Measurements from ENCODE around the gene KRT33A.
A peak's percentile ranks its signal among the peaks of the same experiment; 100 is the strongest.

Gene KRT33A

DNA sequence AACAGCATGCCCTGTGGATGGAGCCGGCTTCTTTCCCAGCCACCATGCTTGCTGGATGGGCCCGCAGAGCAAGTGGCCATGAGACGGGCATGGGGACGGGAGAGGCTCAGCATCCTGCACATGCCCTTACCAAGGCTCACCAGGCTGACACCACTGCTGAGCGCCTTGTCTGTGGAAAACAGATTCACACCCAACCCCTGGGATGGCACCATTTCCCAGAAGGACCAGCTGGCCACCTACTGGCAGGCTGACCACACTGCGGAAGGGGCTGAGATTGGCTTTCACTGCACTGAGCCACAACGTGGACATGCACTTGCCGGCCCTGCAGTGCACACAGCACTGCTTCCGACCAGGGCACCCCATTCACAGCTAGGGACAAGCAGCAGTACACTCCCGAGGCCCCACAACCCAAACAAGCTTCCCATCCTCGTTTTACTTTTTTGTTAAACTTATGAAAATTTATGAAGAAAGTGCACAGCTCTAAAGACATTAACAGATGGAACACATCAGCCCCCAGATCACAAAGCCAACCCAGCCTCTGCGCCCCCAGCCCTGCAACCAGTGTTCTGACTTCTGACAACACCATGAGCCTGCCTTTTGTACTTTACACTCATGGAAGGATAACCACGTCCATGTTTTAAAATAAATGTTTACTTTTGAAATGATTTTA is 21.2 kb downstream of the KRT33A start:
- peak; percentile 59 for DNase-seq (ENCODE audit: low read depth, low spot score)

DNA sequence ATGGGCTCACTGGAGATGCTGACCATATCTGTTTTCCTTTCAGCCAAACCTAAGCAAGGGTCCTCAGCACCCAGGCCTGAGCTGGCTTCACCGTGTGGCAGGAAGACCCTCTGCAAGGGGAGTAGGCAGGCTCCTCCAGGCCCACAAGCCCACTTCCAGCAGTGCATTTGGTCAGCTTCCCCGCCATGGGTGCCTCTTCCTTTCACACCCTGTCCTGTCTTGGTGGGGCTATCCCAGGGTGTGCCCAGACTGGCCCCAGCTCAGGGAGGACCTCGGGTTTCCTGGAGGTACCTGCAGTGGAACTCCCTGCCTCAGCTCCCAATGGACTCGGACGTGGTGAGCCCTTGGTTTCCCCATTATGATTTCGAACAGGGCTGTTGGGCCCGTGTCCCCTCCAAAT is 22.4 kb downstream of the KRT33A start:
- no peak for DNase-seq (ENCODE audit: low read depth, low spot score)

DNA sequence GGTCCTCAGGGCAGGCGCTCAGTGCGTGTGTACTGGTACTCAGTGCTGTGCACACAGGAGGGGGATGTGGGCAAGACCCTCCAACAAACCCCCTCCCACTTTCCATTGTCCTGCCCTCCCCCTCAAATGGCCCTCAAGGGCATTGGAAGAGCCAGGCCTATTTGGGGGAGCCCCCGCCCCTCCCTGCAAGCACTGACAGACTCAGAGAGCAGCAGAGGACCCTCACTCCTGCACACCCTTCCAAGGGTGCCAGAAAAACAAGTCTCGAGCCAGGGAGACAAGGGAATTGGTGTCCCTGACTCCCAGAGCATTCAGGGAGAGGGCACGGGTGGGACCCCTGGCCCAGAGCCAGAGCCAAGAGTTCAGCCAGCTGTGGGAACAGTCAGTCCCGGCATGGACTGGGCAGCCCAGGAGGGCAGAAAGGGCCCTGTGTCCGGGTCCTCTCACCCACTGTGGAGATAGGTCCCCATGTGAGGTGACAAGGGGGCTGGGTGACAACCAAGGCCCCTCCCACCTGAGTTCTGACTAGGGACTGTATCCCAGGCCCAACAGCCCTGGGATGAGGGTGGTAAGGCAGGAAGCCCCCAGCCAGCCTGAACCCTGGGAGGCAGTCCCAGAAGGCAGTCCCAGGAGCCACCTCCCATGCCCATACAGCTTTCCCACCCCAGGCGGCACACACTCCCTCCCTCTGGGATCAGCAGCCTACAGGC is 23.1 kb downstream of the KRT33A start:
- DNase-seq (ENCODE audit: low read depth, low spot score) = no peak

DNA sequence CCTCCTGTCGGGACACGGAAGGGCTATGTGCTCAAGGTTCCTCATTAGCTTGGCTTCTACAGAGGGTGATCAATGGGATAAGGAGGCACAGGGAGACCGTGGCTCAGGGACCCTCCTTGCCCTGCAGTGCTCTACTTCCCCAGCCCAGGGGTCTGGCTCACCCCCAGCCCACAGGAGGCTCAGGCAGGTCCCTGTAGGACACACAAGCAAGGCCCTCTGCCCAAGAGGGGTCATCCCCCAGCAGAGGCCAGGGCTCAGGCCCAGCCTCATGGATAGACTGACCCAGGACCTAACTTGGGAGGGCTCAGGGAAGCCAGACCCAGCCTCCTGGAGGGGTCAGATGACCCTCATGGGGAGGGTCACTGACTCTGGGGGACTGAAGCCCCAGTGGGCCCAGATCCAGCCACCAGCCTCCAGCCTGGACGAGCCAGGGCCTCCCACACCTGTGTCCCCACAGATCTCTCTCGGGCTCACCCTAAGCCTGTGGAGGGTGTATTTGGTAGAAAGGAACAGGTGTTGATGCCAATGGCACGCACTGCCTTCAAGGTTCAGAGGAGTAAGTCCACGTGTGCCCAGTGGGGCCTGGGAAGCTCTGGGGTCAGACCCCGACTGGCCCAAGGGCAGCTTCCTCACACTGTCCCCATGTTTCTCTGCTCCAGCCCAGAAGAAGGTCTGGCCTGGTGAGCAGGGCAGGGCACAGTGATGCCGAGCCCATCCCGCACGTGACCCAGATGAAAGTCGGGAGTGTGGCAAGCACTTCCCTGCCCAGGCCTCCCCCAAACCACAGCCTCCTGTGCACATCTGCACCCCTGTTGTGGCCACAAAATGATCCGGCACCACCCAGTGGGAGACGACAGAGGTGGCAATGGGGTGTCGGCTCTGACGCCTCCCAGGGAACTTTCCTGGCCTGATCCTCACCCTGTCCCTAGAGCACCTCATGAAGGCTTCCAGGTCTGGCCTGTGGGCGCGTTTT is 24.2 kb downstream of the KRT33A start:
- no peak for DNase-seq (ENCODE audit: low read depth, low spot score)

DNA sequence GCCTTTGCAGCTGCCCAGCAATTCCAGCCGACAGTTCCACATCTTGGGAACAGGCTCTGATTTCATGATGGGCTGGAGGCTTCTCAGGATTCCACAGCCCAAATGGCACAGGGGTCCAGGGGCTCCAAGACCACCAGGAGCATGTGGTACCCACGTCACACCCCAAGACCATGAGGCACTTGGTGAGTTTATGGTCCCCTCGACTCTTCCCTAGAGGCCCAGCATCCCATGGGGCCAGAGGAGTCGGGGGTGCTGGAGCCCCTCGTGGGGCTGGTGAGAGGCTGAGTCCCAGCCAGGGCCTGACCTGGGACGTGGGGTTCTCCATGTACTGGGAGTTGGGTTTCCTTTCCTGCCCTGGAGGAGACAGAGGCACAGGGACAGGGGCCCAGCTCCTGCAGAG is 25.0 kb downstream of the KRT33A start:
- no peak for DNase-seq (ENCODE audit: low read depth, low spot score)

DNA sequence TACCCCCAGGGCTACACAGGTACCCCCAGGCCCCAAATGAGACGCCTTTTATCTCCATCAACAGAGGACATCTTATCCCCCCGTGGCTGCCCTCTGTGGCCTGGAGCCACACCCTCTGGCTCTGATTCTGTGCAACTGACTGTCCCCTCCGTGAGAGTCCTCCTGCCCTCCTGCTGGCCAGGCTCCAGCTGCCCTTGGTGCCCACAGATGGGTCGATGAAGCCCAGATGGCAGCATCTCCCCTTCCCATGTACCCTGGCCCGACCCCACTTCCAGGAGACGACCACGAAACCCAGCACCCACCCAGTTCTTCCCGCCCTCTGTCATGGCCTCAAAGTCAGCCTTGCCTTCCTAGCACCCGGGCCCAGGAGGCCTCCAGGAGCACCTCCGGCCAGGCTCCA is 25.5 kb downstream of the KRT33A start:
- no peak for DNase-seq (ENCODE audit: low read depth, low spot score)

DNA sequence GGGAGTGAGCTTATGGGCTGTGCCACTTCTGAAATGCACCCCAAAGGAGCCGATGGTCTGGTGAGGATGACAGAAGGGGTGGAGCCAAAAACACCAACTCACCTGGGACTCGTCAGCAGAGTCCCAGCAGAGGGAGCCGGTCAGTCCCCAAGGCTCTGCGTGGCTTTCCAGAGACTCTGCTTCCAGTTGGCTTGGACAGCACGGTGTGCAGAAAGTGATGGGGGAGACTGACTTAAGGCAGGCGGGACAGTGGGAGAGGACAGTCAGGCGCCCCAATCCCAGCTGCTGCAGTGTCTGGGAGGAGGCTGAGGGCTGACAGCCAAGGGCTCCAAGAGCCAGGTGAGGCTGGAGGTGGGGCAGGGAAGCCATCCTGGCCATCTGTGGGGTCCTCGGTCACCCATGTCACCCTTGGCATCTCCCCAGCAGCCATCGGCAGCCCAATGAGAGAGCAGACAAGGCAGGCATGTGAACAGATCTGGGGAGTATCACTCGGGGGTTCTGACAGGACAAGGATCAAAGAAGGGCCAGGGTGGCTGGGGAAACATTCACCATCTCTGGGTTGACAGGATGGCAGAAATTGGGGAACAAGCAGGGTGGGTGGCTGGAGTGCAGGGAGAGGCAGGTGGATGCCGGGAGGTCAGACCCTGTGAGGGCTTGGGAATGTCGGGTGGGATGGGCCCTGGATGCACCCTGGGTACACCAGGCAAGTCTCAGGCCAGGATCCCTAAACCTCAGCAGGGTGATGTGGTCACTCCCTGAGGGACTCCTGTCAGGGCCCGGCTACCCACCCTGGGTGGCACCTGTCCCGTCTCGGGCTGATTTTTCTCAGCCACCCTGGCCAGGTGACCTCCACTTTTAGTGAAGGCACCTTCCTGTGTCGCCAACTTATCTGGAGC is 26.2 kb downstream of the KRT33A start:
- DNase-seq (ENCODE audit: low read depth, low spot score) = no peak

DNA sequence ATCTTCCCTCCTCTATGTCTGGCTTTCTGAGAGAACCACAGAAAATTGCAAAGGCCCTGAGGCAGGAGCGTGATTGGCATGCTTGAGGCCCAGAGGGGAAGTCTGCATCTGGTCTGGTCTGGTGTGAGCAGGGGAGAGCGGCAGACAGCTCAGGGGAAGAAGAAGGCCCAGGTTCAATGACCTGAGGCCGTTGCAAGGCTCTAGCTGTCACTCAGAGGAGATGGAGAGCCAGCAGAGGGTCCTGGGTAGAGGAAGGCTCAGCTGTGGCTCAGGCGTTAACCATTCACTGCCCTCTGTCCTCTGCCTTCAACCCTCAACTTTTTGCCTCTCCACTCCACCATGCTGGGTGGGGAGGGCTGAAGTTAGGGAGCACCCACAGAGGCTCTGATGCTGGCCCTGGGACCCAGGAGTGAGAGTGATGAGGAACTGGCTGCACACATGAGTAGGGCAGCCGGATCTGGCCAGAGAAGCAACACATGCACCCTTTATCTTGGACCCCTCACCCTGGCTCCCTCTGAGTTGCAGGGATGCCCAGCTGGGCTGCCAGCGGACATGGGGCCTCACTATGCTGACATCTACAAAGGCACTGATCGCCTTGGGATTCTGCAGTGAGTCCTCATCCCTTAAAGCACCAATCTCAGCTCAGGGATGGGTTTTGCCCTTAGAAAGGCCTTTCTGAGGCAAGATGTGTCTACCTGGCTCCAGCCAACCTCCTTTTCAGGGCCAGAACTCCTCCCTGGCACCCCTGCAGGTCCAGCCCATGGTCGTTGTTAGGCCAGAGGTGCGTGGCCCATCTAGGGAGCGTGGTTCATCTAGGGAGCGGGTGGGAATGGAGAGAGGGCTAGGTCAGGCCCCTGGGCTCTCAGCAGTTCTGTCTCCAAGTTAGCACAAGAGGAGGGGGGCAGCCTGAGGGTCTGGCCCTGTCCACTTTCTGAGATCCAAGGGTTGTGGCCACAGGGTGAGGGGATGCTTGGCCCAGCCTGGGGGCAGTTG is 27.4 kb downstream of the KRT33A start:
- DNase-seq (ENCODE audit: low read depth, low spot score) = no peak

DNA sequence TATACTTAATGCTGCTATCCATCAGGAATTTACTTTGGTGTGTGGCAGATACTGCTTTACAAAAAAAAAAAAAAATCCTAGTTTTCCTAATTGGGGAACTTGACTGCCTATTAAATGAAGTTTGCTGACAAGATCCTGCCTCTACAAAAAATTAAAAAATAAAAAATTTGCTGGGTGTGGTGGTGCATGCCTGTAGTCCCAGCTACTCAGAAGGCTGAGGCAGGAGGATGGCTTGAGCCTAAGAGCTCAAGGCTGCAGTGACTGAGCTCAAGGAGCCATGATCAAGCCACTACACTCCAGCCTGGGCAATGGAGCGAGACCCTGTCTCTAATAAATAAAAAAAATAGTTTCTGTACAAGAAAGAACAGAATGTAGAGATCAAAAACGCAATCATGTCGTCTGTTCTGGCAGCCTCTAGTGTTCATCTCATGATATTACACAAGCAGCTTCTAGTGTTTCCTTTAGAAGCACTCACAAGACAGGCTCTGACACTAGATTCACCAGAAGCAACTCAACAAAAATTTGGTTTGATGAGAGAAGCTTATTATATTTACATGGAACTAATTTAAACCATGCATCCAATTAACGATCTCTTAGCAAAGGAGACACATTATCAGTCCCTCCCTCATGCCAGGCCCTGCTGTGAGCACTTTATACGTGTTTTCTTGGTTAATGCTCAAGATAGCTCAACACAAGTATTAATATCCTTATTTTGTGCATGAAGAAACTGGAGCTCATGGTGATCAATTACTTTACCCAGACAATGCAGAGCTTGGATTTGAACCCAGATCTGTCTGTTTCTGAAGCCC is 28.3 kb downstream of the KRT33A start:
- DNase-seq (ENCODE audit: low read depth, low spot score) = peak; percentile 72

DNA sequence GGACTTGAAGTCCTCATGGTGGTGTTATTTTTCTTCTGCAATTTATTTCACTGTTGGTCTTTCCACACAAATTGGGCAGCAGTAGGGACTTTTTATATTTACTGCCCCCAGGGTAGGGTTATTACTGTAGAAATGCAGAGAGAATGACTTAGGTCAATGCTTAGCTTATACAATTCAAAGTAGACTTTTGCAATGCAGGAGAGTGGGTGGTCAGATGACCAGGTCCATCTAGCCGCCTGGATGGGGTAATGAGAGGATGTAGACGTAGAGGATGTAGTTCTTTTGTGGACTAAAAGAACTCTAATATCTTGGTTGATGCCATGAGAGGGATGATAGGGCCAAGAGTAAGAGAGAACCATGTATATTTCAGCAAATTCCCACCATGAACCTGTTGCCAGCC is 32.4 kb downstream of the KRT33A start:
- DNase-seq (ENCODE audit: low read depth, low spot score) = no peak

DNA sequence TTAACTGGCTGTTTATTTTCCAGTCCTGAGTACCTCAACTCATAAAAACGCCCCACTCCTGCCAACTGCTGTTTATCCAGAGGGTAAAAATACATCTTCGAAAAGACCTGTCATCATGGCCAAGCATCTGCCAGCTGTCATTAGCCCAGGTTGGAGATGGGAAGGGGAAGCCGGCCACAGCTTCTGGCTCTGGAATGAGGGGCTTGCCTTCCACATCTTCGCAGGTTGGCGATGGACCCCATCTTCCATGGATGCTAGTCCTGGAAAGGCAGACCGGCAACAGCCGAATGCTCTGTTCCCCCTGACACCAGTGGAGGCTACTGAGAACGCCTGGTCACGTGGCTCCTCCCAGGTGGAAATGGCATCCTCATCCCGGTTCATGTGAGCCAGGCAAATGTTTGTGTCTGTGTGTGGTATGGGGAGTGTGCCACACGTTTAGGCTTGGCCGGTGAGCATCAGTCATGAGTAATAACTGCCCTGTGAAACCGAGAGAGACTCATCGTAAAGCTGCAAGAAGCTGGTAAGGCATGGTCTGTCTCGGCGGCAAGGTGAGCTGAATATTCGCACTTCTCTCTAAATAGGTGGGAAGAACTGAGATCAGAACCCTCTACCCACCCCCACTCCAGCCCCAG is 34.7 kb downstream of the KRT33A start:
- DNase-seq (ENCODE audit: low read depth, low spot score) = no peak

DNA sequence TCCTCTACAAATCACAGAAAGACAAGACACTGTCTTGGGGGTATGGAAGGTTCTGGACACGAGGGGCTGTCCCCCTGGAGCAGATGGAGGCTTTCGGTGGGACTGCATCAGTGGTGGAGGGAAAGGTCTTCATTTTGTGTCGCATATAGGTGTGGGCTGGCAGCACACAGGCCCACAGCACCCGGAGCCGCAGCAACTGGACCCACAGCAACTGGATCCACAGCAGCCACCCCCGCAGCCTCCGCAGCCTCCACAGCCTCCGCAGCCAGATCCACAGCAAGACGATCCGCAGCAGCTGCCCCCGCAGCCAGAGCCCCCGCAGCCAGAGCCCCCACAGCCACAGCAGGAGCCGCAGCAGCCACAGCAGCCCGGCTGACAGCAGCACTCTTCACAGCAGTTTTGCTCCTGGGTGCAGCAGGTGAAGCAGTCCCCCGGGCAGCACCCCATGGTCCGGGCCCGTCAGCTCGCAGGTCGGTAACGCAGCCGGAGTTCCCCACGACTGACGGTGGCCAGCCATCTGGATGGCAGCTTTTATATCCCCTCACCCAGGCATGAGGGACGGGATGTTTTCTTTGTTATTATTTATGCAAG is 35.3 kb downstream of the KRT33A start, which contains the start of gene KRTAP17-1:
KRTAP17-1 (minus strand) TSS at position 507 of the 591 bp plus-strand sequence; CDS start at position 447, 60 bp downstream.
- no peak for DNase-seq (ENCODE audit: low read depth, low spot score)

DNA sequence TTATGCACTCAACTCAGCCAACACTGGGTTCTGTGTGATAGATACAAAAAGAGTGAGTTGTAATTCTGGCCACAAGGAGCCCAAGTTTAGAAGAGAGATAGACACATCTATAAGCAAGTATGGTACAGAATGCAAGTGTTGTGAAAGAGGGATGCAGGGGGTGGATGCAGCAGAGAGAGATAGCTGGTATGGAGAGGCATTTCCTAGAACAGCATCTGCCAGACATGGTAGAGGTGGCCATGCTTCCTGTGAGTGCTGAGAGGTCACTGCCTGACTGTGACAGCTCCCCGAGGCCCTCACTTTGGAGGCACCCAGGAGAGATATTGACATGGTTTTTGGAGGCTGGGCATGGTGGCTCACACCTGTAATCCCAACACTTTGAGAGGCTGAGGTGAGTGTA is 39.5 kb downstream of the KRT33A start:
- no peak for DNase-seq (ENCODE audit: low read depth, low spot score)

DNA sequence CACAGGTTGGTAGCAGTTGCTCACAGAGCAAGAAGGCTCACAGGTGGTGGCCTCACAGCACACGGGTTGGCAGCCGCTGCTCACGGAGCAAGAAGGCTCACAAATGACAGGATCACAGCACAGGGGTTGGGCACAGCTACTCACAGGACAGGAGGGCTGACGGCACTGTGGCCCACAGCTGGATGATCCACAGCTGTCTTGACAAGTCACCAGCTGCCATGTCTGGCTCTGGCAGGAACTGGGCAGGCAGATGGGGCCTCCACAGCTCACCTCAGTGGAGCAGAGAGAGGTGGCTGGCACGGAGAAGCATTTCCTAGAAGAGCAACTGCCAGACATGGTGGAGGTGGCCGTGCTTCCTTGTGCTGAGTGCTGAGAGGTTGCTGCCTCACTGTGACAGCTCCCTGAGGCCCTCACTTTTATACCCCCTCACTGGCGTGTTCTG is 41.7 kb downstream of the KRT33A start, which contains the start of gene KRTAP16-1:
KRTAP16-1 (minus strand) TSS at position 392 of the 442 bp plus-strand sequence; CDS start at position 336, 56 bp downstream.
- DNase-seq (ENCODE audit: low read depth, low spot score) = no peak

DNA sequence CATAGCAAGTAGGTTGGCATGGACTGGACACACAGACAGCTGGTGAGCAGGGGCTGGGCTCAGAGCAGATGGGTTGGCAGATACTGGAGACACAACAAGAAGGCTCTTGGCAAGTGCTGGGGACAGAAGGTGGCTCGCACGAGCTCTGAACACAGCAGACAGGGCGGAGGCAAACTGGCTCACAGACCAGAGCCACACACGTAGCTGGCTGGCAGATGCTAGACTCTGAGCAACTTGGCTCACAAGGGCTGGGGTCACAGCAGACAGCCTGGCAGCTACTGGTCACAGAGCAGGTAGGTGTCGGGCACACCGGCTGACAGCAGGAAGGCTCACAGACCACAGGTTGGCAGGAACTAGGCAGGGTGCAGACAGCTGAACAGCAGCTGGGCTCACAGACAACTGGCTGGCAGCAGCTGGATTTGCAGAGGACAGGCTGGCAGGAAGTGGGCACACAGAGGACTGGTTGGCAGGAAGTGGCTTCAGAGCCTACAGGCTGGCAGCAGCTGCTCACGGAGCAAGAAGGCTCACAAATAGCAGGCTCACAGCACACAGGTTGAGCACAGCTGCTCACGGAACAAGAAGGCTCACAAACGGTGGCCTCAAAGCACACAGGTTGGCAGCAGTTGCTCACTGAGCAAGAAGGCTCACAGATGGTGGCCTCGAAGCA is 42.2 kb downstream of the KRT33A start:
- no peak for DNase-seq (ENCODE audit: low read depth, low spot score)

DNA sequence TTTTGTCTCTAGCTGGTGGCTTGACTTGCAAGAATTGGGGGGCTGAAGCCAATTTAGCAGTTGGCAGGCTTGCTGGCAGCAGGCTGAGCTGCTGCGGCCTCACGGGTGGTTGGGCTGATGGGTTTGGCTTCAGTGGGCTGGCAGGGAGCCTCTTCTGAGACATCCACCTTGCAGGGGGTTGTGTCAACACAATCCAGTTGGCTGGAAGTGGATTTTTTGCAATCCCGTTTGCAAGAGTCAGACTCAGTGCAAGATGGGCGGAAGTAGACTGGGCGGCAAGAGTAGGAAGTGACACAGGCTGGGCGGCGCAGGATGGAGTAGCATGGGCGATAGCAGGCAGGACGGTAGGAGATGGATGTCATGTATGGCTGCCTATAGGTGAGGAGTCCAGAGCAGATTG is 43.0 kb downstream of the KRT33A start:
- DNase-seq (ENCODE audit: low read depth, low spot score) = peak; percentile 60

DNA sequence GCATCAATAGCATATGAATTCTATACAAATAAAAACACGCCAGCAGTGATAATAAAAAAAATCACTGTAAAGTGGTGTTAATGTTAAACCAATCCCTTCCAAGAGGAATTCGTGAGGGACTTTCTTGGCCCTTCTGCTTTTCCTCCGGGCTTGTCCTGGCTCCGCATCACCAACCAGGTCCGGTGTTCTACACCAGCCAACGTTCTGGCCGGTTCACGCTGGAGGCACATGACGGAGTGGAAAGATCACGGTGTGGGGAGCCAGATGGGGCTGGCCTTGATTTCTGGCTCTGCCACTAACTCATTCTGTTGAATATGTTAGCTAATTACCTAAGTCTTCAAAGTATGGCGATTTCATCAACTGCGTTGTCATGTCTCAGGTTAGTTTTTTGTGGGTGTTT is 46.5 kb downstream of the KRT33A start:
- no peak for DNase-seq (ENCODE audit: low read depth, low spot score)

Measured in astrocyte of the hippocampus (primary cell).